ENCODE measurements around the gene VSIG10L.

The VSIG10L gene

DNA sequence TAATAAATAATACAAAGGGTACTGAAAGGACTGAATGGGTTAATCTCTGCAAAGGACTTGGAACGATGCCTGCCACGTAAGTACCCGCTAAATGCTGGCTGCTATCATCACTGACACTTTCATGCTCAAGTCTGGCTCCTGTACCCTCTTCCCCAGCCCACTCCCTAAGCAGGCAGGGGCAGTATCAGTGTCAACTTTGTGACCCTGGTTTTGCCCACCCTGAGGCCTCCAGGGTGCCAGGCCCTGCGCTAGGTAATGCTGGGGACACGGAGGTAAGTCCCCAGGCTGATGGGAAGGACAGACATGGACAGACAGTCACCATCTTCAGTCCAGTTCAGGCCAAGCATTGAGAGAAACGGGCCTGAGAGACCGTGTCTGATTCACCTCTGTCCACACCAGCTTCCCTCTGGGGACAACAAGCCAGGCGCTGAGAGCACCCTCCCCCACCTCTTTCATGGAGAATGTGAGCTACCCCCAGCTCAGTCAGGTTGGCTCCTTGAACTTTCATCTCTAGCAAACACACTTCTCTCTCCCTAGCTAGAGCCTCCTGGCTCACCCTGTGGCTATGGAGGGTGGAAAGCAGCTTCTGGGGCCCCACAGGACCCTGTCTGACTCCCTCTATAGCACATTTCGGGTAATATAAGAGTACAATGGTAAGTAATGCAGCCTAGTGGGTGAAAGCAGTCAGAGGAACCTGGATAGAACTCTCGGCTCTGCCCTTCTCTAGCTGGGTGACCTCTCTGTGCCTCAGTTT, 23.4 kb upstream of the VSIG10L start:
- DNase-seq (ENCODE audit: low spot score), result peak; percentile 65

DNA sequence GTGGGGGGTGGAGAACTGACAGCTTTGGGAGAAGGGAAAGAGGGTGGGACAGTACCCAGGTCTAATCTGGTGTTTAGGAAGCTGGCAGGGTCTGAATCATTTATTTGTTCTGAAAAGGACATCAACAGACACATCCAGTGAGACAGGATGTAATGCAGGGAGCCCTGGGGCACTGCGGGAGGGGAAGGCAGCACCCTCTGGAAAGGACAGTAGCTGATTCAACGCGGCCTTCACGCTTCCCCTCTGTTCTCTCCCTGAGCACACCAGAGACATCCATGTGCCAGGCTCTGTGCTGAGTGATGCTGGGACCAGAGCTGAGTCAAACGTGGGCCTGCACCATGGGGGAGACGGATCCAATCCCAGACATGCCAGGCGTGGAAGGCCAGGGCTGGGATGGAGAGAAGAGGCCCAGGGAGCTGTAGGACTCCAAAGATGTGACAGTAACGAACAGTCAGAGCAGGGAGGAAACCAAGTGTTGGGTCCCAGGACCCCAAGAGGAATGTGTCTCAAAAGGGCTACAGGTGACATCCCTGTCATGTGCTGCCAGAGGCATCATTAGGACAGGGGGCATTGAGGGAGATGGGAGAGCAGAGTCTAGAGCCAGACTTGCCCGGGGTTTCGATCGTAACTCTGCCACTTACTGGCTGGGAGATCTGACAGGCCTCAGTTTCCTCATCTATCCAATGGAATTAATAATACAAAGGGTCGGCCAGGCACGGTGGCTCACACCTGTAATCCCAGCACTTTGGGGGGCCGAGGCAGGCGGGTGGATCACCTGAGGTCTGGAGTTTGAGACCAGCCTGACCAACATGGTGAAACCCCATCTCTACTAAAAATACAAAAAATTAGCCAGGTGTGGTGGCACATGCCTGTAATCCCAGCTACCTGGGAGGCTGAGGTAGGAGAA, 22.5 kb upstream of the VSIG10L start:
- peak; percentile 72 for DNase-seq (ENCODE audit: low spot score)

DNA sequence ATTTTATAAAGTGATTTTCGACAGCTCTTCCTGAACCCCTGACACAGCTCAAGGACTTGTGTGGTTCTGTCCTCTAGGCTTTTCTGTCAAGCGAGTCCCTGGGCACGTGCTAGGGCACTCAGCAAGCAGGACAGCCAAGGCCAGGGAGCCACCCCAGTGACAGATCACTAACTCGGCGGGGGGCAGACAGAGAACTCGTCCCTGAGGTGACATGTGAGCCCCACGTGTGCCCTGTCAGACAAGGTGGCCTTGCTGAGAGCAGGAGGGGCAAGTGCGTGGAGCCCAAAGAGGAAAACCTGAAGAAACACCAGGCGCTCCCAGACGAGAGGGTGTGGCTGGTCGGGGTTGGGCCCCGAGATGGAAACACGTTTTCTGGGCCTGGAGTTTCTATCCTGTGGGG, 19.3 kb upstream of the VSIG10L start:
- no peak for DNase-seq (ENCODE audit: low spot score)

DNA sequence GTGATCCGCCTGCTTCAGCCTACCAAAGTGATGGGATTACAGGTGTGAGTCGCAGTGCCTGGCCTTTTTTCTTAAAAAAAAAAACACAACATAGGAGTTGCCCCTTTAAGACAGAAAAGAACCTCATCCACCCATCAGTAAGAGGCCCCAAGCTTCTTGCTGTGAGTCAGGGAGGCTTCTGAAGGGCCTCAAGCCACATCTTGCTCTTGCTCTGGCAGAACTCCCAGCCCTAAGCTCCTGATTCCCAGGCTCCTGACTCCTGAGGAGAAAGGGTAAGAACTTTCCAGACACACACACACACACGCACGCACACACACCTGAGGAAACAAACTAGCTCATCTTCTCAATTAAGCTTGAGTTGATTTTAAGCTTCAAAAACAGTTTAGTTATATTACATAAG, 17.4 kb upstream of the VSIG10L start:
- DNase-seq (ENCODE audit: low spot score), result peak; percentile 37

DNA sequence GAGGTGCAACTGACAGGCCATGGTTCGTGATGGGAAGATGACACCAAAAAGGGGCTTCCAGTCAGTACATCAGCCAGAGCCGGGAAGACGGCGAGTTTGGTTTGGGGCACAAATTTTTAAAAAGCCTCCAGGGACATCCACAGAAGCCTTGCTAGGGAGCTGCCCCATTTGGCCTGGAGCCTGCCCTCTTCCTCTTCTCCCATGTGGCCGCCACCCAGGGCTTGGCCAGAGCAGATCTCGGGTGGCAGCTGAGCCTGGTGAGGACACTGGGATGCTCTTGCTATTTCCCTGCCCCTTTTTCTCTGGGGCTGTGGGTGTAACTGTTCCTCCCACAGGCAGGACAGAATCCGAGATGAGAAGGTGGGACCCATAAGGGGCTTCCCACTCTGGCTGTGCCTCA, 16.0 kb upstream of the VSIG10L start:
- DNase-seq (ENCODE audit: low spot score), result no peak

DNA sequence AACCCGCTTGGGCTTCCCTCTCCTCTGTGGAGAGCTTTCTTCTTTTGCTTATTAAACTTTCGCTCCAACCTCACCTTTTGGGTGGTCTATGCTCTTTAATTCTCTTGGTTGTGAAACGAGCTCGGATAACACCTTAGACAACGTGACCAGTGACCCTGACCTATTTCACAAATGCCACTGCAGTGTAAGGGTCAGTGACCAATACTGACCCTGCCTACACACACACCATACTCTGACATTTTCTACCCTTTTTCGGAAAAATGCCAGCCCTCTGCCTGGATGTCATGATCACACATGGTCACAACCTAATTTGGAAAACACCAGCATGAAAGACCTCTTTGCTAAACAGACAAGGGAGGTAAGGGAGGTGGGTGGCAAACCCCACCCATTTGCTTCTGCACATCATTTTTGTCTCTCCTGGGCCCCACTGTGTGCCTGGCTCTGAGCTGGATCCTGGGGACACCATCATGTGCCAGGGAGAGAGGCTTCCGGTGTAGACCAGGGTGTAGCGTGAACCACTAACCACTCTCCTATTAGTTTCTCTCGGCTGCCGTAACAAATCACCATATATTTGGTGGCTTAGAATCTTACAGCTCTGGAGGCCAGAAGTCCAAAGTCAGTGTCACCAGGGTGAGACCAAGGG, 14.3 kb upstream of the VSIG10L start:
- DNase-seq (ENCODE audit: low spot score), result no peak

DNA sequence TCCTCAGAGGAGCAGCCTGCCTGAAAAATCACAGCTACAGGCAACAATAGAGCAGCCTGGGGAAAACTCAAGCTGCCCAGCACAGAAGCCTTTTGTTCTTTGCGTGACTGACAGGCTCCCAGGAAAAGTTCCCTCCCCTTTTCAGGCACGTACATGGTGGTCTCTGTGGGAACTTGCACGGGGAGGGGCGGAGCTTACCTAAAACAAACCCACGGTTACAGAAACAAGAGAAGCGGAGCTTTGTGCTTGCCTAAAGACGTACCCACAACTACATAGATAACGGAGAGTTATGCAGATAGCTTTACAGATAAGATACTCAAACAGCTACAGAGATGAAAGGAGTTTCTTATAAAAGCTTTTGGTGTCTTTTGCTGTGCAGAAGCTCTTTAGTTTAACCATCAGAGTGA, 12.8 kb upstream of the VSIG10L start:
- peak; percentile 90 for DNase-seq (ENCODE audit: low spot score)

DNA sequence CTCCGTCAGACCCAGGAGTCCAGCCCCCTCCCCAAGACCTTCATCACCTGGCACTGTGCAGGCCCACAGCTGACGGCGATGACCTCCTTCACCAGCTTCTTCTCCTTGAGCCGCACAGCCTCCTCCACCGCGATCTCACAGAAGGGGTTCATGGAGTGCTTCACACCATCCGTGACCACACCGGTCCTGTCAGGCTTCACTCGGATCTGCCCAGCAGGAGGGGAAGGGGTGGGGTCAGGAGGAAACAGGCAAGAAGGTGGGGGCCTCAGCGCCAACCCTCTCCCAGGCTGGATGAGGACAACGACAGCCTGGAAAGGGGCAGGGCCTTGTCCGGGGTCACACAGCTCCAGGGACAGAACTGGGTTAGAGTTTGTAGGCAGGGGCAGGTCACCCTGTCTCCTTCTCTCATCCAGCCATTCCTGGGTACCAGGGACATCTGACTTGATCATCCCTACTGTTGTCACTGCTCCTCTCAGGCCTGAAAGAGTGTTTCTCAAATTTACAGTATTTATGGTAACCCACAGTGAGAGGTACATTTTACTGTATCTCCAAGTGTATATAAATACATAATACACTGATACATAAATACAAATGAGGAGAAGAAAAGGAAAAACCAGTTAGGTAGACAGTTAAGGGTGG, 12.3 kb upstream of the VSIG10L start:
- no peak for DNase-seq (ENCODE audit: low spot score)

DNA sequence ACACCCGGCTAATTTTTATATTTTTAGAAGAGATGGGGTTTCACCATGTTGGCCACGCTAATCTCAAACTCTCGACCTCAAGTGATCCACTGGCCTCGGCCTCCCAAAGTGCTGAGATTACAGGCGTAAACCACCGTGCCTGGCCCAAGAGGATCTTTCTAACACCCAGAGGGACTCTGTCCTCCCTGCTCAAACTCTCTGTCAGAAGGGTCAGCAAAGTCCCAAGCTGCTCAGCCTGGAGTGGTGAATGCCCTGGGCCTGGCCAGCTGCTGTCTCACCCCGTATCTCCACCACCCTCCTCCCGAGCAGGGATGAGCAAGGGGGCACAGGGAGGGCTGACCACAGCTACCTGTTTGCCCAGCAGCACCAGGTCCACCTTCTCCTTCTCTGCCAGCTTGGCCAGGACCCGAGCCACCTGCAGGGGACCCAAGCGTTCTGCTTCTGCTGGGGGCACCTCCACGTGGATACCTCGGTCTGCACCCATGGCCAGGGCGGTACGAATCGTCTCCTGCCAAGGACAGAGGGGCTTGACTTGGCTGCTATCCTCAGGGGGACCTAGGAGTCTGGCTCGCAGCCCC, 10.9 kb upstream of the VSIG10L start:
- no peak for DNase-seq (ENCODE audit: low spot score)

DNA sequence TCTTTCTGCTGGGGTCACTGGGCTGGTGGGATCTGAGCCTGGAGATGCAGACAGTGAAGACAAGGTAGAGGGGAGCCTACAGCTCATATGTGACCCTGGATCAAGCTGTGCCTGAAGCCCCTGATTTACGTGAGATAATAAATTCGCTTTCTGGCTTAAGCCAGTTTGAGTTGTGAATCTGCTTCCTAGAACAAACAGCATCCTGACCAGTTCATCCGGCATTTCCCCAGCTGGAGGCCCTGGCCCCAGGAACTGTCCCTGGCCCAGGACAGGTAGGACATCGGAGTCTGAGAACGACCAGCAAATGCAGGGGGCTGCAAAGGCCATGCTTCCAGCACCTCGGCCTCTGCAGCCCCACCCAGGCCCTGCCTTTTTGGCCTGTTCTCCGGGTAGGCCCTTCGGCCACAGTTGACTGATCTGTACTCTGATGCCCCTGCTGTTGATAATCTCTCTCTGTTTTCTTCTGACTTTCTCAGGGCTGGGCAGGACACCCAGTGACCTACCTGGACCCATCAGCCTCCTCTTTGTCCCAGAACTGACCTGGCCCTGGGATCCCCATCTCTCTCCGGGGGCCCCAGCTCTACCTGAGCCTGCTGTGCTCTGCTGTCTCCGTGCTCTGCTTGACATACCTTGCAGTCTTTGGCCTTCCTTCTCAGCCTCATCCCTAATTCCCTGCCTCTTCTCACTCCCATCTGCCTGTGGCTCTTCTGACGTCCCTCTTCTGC, 9.5 kb upstream of the VSIG10L start:
- no peak for DNase-seq (ENCODE audit: low spot score)

DNA sequence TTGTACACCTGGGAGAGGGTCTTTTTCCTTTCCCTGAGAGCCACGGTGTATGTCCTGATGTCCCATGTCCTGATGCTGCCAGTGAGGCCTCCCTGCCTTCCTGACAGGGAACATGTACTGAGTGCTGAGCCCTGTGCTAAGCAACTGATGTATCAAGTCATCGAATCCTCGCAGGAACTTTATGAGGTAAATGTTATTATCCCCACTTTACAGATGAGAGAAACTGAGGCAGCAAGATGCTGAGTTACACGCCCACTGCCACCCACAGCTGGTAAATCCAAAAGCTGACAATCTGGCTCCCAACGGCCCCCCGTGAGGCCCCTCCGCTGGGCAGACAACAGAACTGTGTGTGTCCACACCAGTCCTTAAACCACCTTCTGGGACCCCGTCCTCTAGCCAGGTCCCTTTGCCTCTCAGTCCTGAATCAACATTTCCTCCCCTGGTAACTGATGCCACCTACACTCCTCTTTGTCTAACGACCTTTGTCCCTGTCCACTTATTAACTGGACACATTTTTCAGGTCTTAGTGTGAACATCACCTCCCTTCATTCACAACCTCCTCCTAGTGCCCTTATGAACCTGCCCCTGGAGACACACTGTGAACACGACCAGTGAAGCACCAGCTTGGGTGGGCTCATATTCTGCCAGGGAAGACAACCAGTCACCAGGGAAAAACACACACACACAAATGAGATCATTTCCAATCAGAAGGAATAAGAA, 5.4 kb upstream of the VSIG10L start:
- no peak for DNase-seq (ENCODE audit: low spot score)

DNA sequence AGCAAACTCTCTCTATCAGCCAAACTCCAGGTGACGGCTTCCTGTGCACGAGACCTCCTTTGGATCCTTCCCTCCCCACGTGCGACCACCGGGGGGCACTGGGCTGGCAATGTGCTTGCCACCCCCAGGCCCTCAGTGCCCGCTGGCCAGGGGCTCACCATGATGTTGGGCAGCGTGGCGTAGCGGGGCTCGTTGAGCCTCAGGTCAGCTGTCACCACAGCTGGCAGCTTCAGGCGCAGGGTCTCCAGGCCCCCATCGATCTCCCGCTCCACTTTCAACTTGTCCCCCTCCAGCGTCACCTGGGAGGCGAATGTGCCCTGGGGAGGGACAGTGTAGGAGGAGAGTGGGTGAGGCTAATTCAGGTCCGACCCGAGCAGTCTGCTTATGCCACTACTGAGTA, 4.8 kb upstream of the VSIG10L start:
- no peak for DNase-seq (ENCODE audit: low spot score)

DNA sequence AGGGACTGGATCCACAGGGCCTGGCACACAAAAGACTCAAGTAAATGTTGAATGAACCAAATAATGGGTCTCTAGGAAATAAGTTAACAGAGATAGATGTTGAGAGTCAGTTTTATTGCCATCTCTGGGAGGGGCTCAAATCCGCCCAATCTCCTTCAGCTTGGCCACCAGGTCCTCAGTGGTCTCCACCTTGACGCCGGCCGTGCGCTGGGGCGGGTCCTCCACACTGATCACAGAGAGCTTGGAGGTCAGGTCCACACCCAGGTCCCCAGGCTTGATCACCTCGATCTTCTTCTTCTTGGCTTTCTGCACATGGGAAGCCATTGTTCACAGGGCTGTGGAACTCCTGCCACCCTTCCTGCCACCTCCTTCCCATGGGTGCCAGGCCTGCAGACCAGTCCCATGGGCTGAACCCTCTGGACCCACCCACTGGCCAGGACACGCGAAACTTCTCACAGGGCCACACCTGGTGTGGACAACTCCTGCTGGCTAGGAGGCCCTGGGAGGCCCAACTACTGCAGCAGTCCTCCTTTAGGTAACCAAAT, 3.2 kb upstream of the VSIG10L start:
- DNase-seq (ENCODE audit: low spot score), result no peak

DNA sequence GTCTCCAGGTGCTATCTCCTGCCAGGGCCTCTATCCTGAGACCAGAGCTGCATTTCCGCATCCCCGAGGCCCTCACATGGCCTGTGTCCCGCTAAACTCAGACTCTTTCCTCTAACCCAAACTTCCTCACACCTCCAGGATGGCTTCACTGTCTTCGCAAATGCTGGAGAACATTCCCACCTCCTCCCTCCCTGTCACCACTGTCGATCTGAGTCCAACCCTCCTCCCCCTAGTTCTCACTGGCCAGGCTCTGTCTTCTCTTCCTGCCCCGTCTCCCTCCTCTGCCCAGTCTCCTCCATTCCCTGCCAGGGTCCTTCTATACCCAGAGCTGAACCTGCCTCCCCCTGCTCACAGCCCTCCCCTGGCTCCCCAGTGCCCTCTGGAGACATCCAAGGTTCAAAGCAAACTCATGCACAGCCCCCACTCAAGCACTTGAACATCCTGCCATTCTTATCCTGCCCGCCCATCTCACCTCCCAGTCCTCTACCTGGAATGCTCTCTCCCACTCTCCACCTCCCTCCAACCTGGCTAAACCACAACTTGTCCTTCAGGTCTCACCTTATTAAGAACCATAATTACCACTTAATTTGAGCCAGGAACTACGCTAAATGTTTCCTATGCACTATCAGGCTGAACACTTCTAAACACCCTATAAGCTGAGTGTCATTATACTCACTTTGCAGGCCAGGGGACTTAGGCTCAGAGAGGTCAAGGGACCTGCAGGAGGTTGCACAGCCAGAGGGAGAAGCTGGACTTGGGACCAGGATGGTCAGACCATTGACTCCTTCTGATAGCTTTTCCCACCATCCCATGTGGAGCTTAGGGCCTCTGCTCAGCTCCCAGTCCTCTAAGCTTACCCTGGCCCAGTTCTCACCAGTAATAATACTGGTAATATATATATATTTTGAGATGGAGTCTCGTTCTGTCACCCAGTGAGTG, 961 bp upstream of the VSIG10L start:
- no peak for DNase-seq (ENCODE audit: low spot score)

DNA sequence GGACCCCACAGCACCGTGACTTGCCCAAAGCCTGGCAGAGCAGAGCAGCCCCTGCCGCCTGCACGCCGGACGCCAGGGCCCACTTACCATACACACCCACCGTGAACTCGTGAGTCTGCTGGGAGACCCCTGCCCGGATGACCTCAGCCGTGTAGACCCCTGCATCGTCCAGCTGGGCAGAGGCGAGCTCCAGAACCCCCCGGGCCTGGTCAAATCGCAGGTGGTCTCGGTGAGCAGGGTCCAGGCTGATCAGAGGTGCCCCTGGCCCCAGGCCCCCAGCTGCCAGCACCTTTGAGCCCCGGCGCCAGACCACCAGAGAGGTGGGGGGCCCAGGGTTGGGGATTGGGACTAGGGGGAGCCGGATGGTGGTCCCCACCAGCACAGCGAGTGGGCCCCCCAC, 873 bp downstream of the VSIG10L start:
- DNase-seq (ENCODE audit: low spot score), result no peak

DNA sequence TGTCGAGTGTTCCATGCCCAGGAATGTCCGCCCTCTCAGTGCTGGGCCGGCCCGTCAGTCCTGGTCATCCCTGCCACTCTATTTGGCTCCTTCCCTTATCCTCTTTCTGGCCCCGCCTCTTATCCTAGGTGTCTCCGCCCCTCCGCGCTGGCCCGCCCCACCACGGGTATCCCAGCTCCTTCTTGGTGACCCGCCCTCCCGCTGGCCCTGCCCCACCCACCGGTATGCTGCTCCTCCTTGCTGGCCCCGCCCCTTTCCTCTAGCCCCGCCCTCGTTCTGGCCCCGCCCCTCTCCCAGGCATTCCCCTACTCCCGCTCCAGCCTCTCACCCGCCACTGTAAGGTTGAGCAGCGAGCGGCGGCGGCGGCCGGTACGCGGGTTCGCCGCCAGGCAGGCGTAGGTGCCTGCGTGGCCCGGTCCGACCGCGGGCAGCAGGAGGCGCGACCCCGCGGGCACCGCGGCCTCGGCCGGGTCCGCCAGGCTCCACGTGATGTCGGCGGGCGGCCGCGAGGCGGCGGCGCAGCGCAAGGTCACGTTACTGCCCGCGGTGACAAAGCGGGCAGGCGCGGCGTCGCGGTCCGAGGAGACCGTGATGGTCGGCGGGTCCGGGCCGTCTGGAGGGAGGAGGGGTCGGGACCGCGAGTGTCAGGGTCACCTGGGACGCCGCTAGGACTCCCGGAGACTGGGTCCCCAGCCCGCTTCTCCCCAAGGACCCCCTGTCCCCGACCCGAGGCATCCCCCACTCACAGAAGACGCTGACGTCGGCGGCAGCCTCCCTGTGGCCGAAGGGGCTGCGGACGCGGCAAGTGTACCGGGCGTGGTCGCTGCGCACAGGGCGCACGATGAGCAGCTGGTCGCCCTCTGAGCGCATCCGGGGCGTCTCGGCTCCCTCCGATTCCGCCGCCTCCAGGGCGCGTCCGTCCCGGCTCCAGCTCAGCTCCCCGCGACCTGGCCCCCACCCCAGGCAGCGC, 2.0 kb downstream of the VSIG10L start:
- peak; percentile 90 for DNase-seq (ENCODE audit: low spot score)

DNA sequence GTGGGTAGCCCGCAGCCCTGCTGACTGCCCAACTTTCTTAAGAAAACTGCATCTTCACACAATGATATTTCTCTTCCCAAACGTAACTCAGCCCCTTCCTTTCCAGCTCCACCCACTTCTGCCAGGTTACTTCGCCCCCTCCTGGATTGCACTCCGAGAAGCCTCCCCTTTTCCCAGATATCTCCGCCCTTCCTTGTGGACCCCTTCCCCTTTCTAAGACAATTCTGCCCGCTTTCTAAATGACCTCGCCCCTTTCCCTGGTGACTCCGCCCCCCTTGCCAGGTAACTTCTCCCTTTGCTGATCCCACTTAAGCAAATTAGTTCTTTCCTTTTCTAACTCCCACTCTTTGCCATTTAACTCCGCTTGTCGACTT, 2.6 kb downstream of the VSIG10L start:
- DNase-seq (ENCODE audit: low spot score), result no peak

Measured in pons (tissue), 1 donor.